ENCODE data around the gene CRIP2. TPM values are rescaled to one million over a fixed set of nuclear protein-coding genes. Genes with fewer than 3 reads are reported as not detected.

Gene CRIP2
- total RNA-seq, 1 experiment from 2014 or later, result 192 TPM

DNA sequence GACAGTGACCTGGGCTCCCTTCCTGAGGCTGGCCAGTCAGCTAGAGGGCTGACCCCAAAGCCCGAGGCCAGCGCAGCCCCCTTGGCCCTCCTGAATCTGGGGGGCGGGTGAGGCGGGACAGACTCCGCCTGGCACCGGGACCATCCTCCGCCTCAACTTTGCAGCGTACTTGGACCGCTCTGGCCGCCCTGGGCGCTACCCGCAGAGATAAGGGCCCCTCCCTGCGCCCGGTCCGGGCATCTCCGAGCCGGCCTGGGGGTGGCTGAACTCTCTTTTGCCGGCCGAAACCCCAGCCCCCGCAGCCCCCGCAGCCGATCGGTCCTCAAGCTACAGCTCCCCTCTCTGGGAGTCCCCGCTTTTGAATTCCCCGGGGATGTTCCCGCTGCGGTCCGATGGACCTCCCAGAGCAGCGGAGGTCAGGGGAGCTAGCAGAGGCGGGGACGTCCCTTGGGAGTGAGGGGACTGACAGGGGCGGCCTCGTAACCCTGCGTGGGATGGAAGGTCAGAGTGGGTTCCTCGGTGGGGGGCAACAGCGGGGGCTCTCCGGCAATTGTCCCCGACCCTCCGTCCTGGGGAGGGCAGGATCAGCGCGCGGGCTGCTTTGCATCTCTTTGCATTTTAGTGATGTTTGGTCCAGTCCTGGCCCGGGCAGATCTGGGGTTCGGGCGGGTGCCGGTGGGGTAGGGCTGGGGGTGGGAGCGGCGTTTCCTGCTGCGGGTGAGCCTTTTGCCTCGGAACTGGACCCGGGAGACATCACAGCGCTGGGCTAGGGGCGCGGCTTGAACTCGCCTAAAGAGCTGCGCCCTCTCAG lies 11.7 kb downstream of the CRIP2 start, which contains the start of gene CRIP1:
TSS of gene CRIP1 (plus strand) at position 724 of the 811 bp plus-strand sequence. CDS start 374 bp downstream, outside the sequence.
- intact Hi-C loops (cut with micrococcal nuclease; ENCODE audit: unreplicated experiment), result no loop called here
- CTCF ChIA-PET, result no interaction called here
- TF ChIP-seq, protein P1, sequence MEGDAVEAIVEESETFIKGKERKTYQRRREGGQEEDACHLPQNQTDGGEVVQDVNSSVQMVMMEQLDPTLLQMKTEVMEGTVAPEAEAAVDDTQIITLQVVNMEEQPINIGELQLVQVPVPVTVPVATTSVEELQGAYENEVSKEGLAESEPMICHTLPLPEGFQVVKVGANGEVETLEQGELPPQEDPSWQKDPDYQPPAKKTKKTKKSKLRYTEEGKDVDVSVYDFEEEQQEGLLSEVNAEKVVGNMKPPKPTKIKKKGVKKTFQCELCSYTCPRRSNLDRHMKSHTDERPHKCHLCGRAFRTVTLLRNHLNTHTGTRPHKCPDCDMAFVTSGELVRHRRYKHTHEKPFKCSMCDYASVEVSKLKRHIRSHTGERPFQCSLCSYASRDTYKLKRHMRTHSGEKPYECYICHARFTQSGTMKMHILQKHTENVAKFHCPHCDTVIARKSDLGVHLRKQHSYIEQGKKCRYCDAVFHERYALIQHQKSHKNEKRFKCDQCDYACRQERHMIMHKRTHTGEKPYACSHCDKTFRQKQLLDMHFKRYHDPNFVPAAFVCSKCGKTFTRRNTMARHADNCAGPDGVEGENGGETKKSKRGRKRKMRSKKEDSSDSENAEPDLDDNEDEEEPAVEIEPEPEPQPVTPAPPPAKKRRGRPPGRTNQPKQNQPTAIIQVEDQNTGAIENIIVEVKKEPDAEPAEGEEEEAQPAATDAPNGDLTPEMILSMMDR (conservative IDR thresholded peaks at IDR 0.05; ENCODE audit: low read depth, low read length), result 0 out of 2 replicates have a peak, but pooled peaks have one; percentile 0
- TF ChIP-seq EZH2 (IDR thresholded peaks at IDR 0.05; ENCODE audit: borderline replicate concordance, low read depth, low read length, poor library complexity, severe bottlenecking), result no peak
- no TSS peak for BruUV-seq (replicated peaks)
- Histone ChIP-seq H3K9me3 (ENCODE audit: low read depth, low read length, poor library complexity, severe bottlenecking) (no peaks in the 10 kb centered on the region), H3K27me3 (replicated peaks; ENCODE audit: insufficient read depth, low read depth, low read length, poor library complexity) (no peaks in the 10 kb centered on the region), H3K4me3 (ENCODE audit: low read depth, low read length, poor library complexity, severe bottlenecking) (peak within 1 kb of the TSS; percentile 58), H3K4me1 (ENCODE audit: insufficient read depth, low read length, poor library complexity, severe bottlenecking) (peaks cover 30% of the 10 kb centered on the region), H3K36me3 (ENCODE audit: insufficient read depth, low read length, poor library complexity, severe bottlenecking) (no peaks in the 10 kb centered on the region), H3K27ac (ENCODE audit: low read depth, low read length, poor library complexity, severe bottlenecking) (peak within 1 kb of the TSS; percentile 50)
- DNase-seq (ENCODE audit: low spot score), result no peak
- POLR2A ChIA-PET (ENCODE audit: low non-redundant PET), result no interaction called here

DNA sequence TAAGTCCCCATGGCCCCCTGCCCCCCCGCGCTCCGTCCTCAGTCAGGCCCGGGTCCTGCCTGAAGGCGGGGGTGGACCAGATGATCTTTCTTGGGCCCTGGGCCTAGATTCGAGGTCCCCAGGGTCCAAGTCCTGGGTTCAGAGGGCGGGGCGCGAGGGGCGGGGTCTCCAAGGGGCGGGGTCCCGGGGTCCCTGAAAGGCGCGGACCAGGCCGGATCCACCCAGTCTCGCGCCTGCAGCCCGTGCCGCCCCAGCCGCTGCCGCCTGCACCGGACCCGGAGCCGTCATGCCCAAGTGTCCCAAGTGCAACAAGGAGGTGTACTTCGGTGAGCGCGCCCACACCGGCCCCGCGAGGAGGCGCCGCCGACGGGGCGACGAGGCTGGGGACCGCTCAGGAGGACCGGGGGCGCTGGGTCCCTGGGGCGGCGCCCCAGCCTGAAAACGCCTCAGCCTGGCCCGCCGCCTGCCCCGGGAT lies 12.4 kb downstream of the CRIP2 start:
- Histone ChIP-seq H3K27ac (ENCODE audit: low read depth, low read length, poor library complexity, severe bottlenecking) (peak overlapping the region; percentile 50), H3K36me3 (ENCODE audit: insufficient read depth, low read length, poor library complexity, severe bottlenecking) (no peaks in the 10 kb centered on the region), H3K4me1 (ENCODE audit: insufficient read depth, low read length, poor library complexity, severe bottlenecking) (peaks cover 29% of the 10 kb centered on the region), H3K27me3 (replicated peaks; ENCODE audit: insufficient read depth, low read depth, low read length, poor library complexity) (no peaks in the 10 kb centered on the region), H3K4me3 (ENCODE audit: low read depth, low read length, poor library complexity, severe bottlenecking) (peak overlapping the region; percentile 58), H3K9me3 (ENCODE audit: low read depth, low read length, poor library complexity, severe bottlenecking) (no peaks in the 10 kb centered on the region)
- POLR2A ChIA-PET (ENCODE audit: low non-redundant PET), result no interaction called here
- BruUV-seq (replicated peaks), result no TSS peak
- DNase-seq (ENCODE audit: low spot score), result no peak
- CTCF ChIA-PET, result no interaction called here
- TF ChIP-seq, protein P1 (conservative IDR thresholded peaks at IDR 0.05; ENCODE audit: low read depth, low read length), result no peak
- no peak for TF ChIP-seq EZH2 (IDR thresholded peaks at IDR 0.05; ENCODE audit: borderline replicate concordance, low read depth, low read length, poor library complexity, severe bottlenecking)
- intact Hi-C loops (cut with micrococcal nuclease; ENCODE audit: unreplicated experiment), result no loop called here

DNA sequence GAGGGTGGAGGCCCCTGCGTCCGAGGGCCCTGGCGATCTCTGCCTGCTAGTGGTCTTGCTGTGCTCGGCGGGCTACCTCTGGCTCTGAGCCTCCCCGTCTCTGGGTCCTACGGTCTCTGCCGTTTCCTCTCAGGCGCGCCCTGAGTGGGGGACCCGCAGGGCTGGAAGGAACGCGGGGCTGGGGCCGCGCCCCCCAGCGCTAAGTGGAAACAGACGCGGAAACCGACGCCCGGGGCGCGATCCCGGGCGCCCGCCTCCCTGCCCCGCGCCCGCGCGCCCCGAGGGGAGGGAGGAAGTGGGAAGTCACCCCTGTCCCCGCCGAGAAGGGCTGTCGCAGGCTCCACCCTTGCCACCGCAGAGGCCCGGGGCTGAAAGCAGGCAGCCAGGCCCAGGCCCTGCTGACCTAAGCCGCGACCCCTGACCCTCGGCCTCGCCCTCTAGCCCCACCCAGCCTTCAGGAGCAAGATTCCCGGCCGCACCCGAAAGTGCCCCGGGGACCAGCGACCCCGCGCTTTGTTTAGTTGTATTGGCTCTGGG lies 12.9 kb downstream of the CRIP2 start:
- H3K27ac ChIP-seq (ENCODE audit: low read depth, low read length, poor library complexity, severe bottlenecking), result peak overlapping the region; percentile 50
- no peaks in the 10 kb centered on the region for H3K27me3 ChIP-seq (replicated peaks; ENCODE audit: insufficient read depth, low read depth, low read length, poor library complexity)
- no peak for DNase-seq (ENCODE audit: low spot score)
- H3K4me3 ChIP-seq (ENCODE audit: low read depth, low read length, poor library complexity, severe bottlenecking), result peak overlapping the region; percentile 58
- ChIA-PET POLR2A (ENCODE audit: low non-redundant PET) (no interaction called here), CTCF (no interaction called here)
- intact Hi-C loops (cut with micrococcal nuclease; ENCODE audit: unreplicated experiment), result no loop called here
- H3K36me3 ChIP-seq (ENCODE audit: insufficient read depth, low read length, poor library complexity, severe bottlenecking), result no peaks in the 10 kb centered on the region
- no TSS peak for BruUV-seq (replicated peaks)
- no peak for TF ChIP-seq EZH2 (IDR thresholded peaks at IDR 0.05; ENCODE audit: borderline replicate concordance, low read depth, low read length, poor library complexity, severe bottlenecking)
- TF ChIP-seq, protein P1 (conservative IDR thresholded peaks at IDR 0.05; ENCODE audit: low read depth, low read length), result no peak
- H3K4me1 ChIP-seq (ENCODE audit: insufficient read depth, low read length, poor library complexity, severe bottlenecking), result peaks cover 25% of the 10 kb centered on the region
- H3K9me3 ChIP-seq (ENCODE audit: low read depth, low read length, poor library complexity, severe bottlenecking), result no peaks in the 10 kb centered on the region

Measured in A673 (cell line).